Posterior cingulate gyrus (tissue), 11 donors: Measurements from ENCODE around the gene GPD1L.

ENCODE experiments used
- DNase-seq, 10 donors: peaks; one replicate each; pipeline versions ENCODE4 v3.0.0 to v3.0.0-alpha.2; 2020 to 2021; ENCODE audit warnings: mixed read lengths in 3 of 10
- intact Hi-C: fragments of 100-400 bp; cut with DNase I; formaldehyde crosslinking; loops from one replicate; pipeline ENCODE4 v1.15.1; 2023

GPD1L gene

GRCh38 chr3:32216172-32216783 lies 109.9 kb downstream of the GPD1L start:
- no peak for DNase-seq
- intact Hi-C loops, result no loop called here

GRCh38 chr3:32217339-32217738 lies 110.9 kb downstream of the GPD1L start:
- DNase-seq, result no peak
- intact Hi-C loops, result no loop called here
